Pancreas (tissue), 10 donors: ENCODE measurements around the gene CCDC148. TPM values are rescaled to one million over a fixed set of nuclear protein-coding genes. Genes with fewer than 3 reads are reported as not detected.

Experiments
- ATAC-seq, 4 donors: fragments of 200-7000 bp; cut with Tn5 transposase; one replicate each; pipeline versions ENCODE4 v1.8.0 to v1.9.1; 2020; ENCODE audit warnings: mild to moderate bottlenecking in 4 of 4, moderate library complexity in 4 of 4
- DNase-seq, 6 donors: peaks; one replicate each; pipeline ENCODE4 v3.0.0-alpha.2; 2020
- FAIRE-seq: peaks from 2 replicates; lab custom pipeline; 2012; peaks lifted over from hg19 to GRCh38; lab: Jason Lieb, UNC
- H3K27ac ChIP-seq, 4 donors: fragments of 200-600 bp; sonication (generic); 1 replicate in 3 of 4; 2 replicates in 1 of 4; pipeline versions ENCODE4 v1.5.0 to v1.8.0; 2020
- H3K27me3 ChIP-seq, 4 donors: fragments of 200-600 bp; one replicate each; pipeline ENCODE4 v1.8.0; 2021
- H3K36me3 ChIP-seq, 3 donors: fragments of 200-600 bp; sonication (generic) in 1 of 3; one replicate each; pipeline versions ENCODE4 v1.5.0 to v1.8.0; 2020 to 2021
- H3K4me1 ChIP-seq, 3 donors: fragments of 200-600 bp; one replicate each; pipeline ENCODE4 v1.8.0; 2021
- H3K4me3 ChIP-seq, 4 donors: fragments of 200-600 bp; sonication (generic) in 2 of 4; one replicate each; pipeline versions ENCODE4 v1.5.0 to v1.8.0; 2020 to 2021
- H3K9me3 ChIP-seq, 4 donors: fragments of 200-600 bp; one replicate each; pipeline ENCODE4 v1.8.0; 2021
- WGBS, 2 donors: extraction: QIAGEN DNeasy Blood & Tissue Kit; methylation state at CpG; one replicate each; pipeline ENCODE4 v1.1.7; 2013; 5-methylcytosine and 5-hydroxymethylcytosine counted together
- intact Hi-C, 3 donors: fragments of 100-400 bp; cut with DNase I; formaldehyde crosslinking; loops; one replicate each; pipeline versions ENCODE4 v1.11.1 to v1.14.2; 2022
- polyA plus RNA-seq, 2 donors: library from polyadenylated mRNA; stranded (reverse); fragments of 200-250 nt; gene quantifications; one replicate each; pipeline ENCODE4 v1.2.3, GENCODE V29; 2013
- total RNA-seq, 6 donors: library from RNA; stranded (reverse); fragmentation: NEBNext Ultra II Directional in 4 of 6; extraction: Animal tissue kit (Norgen Biotek cat#: 25700) in 4 of 6; gene quantifications; one replicate each; pipeline versions ENCODE4 v1.2.1 to v1.2.4, GENCODE V29; 2021 to 2023
- TF ChIP-seq, protein P1 (sequence below), 4 donors: fragments of 200-600 bp; sonication (generic) in 3 of 4; IDR thresholded peaks; one replicate each; pipeline versions ENCODE4 v1.5.0 to v1.8.0; 2021; ENCODE audit warnings: antibody characterized with exemption in 4 of 4
- donor health status: healthy with polysubstance abuse.
- donor health status: DM: no; HTN: no; CAD: no; lungs with moderate emphysema.
- donor health status: DM: no; HTN: no; CAD: no.
- donor health status: control.
- donor health status: control.
- donor health status: Bipolar disorder and iron deficiency.
- donor health status: DM: yes; HTN: yes; CAD: no.
- donor health status: DM: no; HTN: no; CAD: no.
- donor health status: DM: no; HTN: no; CAD: no.
- donor health status: DM: yes; HTN: yes; CAD: no.

The CCDC148 gene
- total and polyA plus RNA-seq, 8 donors: 0.38 to 1.5 (median 0.79) TPM

DNA sequence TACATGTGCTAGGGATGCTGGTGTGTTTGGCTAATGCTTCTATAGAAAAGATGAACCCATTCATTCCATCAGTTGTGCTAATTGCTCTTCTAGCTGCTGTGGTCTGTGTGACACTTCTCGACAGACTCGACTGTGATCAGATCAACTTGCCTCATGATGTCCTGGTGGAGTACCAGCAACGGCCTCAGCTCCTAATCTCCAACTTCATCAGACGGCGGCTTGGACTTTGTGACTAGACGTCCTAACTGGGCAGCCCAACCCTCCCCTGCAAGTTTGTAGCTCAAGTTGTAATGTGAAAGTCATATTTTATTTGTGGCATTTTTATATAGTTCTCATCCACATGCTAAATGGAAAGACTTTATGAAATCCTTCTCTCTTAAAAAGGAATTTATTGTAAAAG lies 321.9 kb downstream of the CCDC148 start:
- intact Hi-C loops: no loop called here
- no peak for ATAC-seq
- Histone ChIP-seq H3K27ac (no peak overlapping the region), H3K9me3 (no peaks in the 10 kb centered on the region), H3K4me1 (peaks cover 14 to 22% (median 16%) of the 10 kb centered on the region in 3 donors), H3K27me3 (no peaks in the 10 kb centered on the region), H3K4me3 (no peak overlapping the region), H3K36me3 (no peaks in the 10 kb centered on the region)
- 59 to 65% methylated on average over 6 of the region's 6 CpGs for WGBS, 2 donors
- no peak for DNase-seq
- TF ChIP-seq, protein P1, sequence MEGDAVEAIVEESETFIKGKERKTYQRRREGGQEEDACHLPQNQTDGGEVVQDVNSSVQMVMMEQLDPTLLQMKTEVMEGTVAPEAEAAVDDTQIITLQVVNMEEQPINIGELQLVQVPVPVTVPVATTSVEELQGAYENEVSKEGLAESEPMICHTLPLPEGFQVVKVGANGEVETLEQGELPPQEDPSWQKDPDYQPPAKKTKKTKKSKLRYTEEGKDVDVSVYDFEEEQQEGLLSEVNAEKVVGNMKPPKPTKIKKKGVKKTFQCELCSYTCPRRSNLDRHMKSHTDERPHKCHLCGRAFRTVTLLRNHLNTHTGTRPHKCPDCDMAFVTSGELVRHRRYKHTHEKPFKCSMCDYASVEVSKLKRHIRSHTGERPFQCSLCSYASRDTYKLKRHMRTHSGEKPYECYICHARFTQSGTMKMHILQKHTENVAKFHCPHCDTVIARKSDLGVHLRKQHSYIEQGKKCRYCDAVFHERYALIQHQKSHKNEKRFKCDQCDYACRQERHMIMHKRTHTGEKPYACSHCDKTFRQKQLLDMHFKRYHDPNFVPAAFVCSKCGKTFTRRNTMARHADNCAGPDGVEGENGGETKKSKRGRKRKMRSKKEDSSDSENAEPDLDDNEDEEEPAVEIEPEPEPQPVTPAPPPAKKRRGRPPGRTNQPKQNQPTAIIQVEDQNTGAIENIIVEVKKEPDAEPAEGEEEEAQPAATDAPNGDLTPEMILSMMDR (IDR thresholded peaks at IDR 0.05): no peak
- no peak for FAIRE-seq

DNA sequence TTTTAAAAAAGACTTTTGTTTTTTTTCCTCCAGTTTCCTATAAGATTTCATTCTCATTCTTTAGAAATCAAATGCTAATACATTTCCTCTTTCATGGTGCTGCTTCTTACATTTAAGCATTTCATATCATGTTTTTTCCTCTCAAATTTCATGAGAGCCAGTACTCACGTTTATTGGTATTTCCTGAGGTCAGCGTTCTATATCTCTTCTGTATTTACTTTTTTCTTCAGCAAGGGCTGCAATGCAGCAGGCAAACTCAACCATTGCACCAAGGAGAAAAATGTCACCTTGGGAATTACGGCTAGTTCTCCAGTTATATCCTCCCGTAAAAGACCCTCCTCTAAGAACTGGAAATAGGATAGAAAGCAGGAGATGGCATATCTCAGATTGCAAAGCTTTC lies 322.5 kb downstream of the CCDC148 start:
- intact Hi-C loops: no loop called here
- Histone ChIP-seq H3K36me3 (no peaks in the 10 kb centered on the region), H3K27ac (no peak overlapping the region), H3K27me3 (no peaks in the 10 kb centered on the region), H3K9me3 (no peaks in the 10 kb centered on the region), H3K4me1 (peaks cover 16 to 22% (median 18%) of the 10 kb centered on the region in 3 donors), H3K4me3 (no peak overlapping the region)
- TF ChIP-seq, protein P1 (IDR thresholded peaks at IDR 0.05): no peak
- no peak for DNase-seq
- FAIRE-seq: no peak
- no peak for ATAC-seq
- WGBS, 2 donors: 32 to 43% methylated on average over 4 of the region's 4 CpGs

DNA sequence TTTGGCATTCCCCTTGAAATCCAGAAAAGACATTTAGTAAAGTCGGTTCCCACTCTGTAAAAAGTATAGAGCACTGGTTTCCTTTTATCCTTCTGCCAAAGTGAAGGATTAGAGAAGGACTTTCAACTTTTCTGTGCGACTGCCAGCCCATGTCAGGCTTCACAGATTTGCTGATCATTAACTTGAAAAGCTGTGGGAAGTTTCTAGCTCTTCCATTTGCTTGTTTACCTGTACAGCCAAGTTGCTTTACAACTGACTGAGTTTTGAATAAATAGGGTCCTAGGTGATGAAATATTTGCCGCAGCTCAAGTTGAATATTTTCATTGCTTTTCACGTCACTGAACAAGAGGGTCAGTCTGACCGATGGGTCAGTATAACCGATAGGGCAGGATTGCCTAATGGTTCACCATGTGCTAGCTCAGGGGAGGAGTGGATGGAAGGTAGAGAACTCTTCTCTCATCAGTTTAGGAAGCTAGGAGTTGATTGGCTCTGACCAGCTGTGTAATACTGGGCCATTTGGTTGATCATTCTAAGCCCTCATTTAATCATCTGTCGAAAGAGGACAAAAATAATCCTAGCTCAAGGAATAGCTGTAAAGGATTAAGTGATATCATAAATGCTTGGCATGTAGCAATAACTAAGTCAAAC lies 324.5 kb downstream of the CCDC148 start:
- WGBS, 2 donors: 25 to 26% methylated on average over 7 of the region's 7 CpGs
- Histone ChIP-seq H3K27ac (peak overlapping the region in 2 of 4 donors; percentile 67 to 69), H3K27me3 (no peaks in the 10 kb centered on the region), H3K4me3 (peak overlapping the region in 1 of 4 donors; percentile 12), H3K9me3 (no peaks in the 10 kb centered on the region), H3K36me3 (no peaks in the 10 kb centered on the region), H3K4me1 (peaks cover 22 to 41% (median 35%) of the 10 kb centered on the region in 3 donors)
- ATAC-seq (peak; percentile 56 to 75 (median 74)), FAIRE-seq (no peak), DNase-seq (peak in 3 of 6 donors; percentile 18 to 48 (median 26))
- TF ChIP-seq, protein P1 (IDR thresholded peaks at IDR 0.05): no peak
- intact Hi-C loops: no loop called here

DNA sequence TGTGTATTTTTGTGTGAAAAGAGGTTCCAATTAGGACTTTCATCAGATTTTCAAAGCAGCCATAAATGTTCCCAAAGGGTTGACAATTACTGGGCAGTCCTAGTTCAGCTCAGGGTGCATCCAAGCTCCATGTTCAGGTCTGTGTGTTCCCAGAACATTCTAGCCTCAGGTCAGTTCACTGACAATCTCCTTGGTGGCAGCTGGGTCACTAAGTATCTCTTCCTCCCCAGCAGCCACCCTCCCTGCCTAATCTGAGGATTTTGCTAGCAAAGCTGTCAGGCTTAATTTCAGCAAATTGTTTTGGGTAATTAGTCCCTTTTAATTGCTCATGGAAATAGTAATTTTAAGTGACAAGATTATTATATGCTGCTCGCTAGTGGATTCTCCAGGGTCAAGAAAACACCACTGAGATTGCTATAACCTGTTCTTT lies 325.1 kb downstream of the CCDC148 start:
- Histone ChIP-seq H3K4me1 (peaks cover 22 to 43% (median 37%) of the 10 kb centered on the region in 3 donors), H3K4me3 (no peak overlapping the region), H3K9me3 (no peaks in the 10 kb centered on the region), H3K36me3 (no peaks in the 10 kb centered on the region), H3K27me3 (no peaks in the 10 kb centered on the region), H3K27ac (peak overlapping the region in 2 of 4 donors; percentile 67 to 69)
- TF ChIP-seq, protein P1 (IDR thresholded peaks at IDR 0.05): no peak
- WGBS, 2 donors: 33 to 34% methylated on average over 1 of the region's 1 CpG
- DNase-seq (no peak), ATAC-seq (peak in 2 of 4 donors; percentile 14 to 20), FAIRE-seq (no peak)
- intact Hi-C loops: no loop called here
